Cardiac fibroblast (primary cell): ENCODE results near the gene RAD9A.

ENCODE experiments used
- DNase-seq, 2 donors: peaks; one replicate each; pipeline versions ENCODE4 v3.0.0 to v3.0.0-alpha.2; 2010; ENCODE audit warnings: low read depth in 2 of 2
- H3K4me3 ChIP-seq, 2 donors: replicated peaks in 1 of 2; 1 replicate in 1 of 2; 2 replicates in 1 of 2; pipeline ENCODE4 v1.5.1; 2011; ENCODE audit warnings: low read depth in 2 of 2, low read length in 2 of 2, mild to moderate bottlenecking in 2 of 2, moderate library complexity in 1 of 2
- TF ChIP-seq, protein P1 (sequence below): IDR thresholded peaks from one replicate; pipeline ENCODE4 v1.5.1; 2011; ENCODE audit warnings: low read depth, mild to moderate bottlenecking, low read length, inconsistent platforms

RAD9A gene

DNA sequence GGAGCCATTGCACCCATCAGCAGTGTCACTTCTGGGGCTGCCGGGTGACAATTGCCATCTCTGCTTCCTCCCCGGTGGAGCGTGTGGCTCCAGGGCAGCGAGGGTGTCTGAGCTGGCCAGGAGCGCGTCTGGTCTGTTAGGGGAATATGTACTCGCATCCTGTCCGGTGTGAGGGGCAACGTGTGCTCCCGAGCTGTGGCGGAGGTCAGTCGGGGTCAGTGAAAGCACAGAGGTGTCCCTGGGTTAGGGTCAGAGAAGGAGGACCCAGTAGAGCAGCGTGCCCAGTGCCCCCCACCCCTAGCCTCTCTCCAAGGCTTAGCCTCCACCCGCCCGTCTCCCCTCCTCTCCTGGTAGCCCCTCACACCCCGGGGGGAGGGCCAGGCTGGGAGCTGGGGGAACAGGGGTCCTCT is 19.9 kb upstream of the RAD9A start:
- TF ChIP-seq, protein P1, sequence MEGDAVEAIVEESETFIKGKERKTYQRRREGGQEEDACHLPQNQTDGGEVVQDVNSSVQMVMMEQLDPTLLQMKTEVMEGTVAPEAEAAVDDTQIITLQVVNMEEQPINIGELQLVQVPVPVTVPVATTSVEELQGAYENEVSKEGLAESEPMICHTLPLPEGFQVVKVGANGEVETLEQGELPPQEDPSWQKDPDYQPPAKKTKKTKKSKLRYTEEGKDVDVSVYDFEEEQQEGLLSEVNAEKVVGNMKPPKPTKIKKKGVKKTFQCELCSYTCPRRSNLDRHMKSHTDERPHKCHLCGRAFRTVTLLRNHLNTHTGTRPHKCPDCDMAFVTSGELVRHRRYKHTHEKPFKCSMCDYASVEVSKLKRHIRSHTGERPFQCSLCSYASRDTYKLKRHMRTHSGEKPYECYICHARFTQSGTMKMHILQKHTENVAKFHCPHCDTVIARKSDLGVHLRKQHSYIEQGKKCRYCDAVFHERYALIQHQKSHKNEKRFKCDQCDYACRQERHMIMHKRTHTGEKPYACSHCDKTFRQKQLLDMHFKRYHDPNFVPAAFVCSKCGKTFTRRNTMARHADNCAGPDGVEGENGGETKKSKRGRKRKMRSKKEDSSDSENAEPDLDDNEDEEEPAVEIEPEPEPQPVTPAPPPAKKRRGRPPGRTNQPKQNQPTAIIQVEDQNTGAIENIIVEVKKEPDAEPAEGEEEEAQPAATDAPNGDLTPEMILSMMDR = no peak
- no peak for DNase-seq
- H3K4me3 ChIP-seq = peak overlapping the region; percentile 58 to 69

DNA sequence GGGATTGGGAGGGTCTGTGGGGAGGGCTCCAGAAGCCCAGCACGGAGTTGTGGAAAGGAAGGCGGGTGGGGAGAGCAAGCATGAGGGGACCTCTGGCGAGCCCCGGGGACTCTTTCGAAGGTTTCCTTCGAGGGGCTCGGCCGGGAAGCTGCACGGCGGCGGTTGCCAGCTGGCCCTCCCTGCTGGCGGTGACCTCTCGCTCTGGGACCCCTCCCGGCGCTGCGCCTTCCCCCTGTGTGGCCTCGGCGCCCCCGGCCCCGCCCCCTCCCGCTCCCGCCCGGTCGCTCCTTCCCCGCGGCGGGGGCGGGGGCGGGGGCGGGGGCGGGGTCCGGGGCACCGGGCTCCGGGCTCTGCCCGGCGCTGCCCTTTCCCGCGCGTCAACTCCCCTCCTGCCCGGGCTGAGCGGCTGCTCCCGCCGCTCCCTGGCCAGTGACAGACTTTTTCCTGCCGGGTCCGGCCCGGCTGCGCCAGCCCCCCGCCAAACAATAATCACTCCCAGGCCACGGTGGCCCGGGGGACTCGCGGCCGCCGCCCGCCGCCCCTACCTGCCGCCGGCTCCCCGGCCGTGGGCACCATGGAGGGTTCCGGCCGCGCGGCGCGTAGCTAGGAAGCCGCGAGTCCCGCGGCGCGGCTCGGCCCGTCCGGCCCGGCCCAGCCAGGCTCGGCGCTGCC is 19.3 kb upstream of the RAD9A start:
- TF ChIP-seq, protein P1 = no peak
- peak overlapping the region; percentile 58 to 69 for H3K4me3 ChIP-seq
- DNase-seq = no peak

DNA sequence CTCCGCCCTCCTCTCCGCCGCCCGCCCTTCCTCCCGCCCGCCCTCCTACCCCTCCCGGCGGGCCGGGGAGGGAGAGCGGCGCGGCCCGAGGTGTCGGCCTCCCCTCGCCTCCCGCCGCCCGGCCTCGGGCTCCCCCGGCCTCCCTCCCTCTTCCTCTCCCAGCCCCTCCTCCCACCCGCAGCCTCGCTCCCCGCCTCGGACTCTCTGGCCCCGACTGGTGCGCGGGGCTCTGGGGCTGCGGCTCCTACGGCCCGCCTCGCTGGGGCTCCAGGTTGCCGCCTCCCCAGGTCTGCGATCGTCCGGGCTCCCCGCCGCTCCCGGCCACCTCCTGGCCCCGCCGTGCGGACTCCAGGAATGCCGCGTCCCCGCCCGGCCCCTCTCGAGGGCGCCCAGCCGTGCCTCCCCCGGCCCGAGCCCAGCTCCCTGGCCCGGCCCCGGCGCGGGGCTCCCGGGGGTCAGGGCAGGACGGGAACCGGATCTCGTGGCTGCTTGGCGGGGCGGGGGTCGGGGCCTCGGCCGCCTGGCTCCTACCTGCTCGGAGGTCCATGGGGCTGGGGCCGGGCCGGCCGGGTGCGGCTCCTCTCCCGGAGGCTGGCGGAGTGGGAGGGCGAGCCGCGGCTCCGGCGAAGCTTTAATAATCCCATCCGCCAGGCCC is 18.7 kb upstream of the RAD9A start, which contains the start of gene CLCF1:
Gene CLCF1, minus strand, starts transcription at position 606 of the 655 bp plus-strand sequence. Its CDS starts 59 bp downstream, at position 547.
- TF ChIP-seq, protein P1 = no peak
- peak; percentile 63 to 85 for DNase-seq
- H3K4me3 ChIP-seq = peak within 1 kb of the TSS; percentile 48 to 69

DNA sequence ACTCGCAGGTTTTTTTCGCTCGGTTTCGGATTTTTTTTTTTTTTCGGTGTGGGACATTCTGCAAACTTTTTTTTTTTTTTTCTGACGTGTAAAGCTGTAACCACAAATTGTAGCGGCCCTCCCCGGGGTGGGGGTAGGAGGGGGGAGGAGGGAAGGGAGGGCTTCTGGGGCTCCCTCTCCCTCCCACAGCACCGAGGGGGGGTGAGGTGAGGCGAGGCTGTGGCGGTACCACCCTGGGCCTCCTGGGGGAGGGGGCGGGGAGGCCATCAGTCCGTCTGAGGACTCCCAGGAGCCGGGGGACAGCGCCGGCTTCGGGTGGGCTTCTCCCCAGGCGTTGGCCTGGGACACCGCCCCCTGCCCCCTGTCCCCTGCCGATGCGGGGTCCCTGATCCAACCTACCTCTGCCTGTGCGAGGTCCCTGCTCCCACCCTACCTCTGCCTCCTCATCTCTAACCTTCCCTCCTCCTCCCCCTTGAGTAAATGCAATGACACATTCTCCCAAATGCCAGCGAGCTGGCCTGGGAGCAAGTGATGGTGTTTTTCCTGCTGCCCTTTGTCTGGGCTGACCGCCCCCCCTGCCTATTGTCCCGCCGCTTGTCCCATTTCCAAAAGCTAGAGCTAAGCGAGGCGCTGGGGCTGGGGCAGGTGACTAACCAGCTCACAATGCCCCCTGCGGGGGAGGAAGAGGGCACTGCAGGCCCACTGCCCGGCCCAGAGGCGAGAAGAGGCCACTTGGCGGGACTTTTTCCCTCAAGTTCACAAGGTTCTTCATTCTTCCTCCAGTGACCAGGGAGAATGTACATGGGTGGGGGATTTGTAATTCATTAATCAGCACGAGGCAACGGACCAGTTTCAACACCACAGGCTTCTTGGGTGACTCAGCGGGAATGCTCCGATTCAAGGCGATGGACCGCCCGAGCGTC is 17.9 kb upstream of the RAD9A start:
- DNase-seq = peak; percentile 97 to 98
- H3K4me3 ChIP-seq = peak overlapping the region; percentile 48 to 69
- TF ChIP-seq, protein P1 = peak; percentile 29

DNA sequence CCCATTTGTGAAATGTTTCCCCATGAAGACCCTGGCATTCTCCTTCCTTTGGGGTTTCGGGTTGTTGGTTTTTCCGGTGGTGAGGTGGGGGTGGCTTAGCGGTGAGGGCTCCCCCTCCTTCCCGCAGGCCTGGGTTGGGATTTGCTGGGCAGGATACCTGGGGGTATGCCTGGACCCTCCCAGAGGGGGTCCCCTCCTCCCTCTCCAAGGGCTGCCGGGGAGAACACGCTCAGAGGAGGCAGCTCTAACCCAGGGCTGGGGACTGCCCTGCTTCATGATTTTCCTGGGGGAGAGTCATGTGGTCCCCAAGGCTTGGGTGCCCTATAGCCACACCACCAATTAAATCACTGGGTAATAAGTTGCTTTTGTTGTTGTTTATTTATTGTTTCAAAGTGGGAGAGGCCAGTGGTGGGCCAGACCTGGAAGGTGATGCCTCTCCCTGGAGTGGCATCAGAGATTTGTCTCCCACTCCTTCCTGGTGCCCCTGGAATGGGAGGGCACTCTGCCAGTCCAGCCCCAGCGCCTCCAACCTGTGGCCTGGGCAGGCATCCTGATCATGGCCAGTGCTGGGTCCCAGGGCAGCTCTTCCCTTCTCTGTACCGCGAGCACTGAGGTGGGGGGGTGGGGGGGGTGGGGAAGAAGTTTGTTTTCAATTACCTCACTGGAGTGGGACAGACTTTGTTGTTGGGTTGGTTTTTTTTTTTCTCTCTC is 17.1 kb upstream of the RAD9A start:
- DNase-seq = peak in 1 of 2 donors; percentile 36
- peak overlapping the region; percentile 48 to 69 for H3K4me3 ChIP-seq
- TF ChIP-seq, protein P1 = no peak

DNA sequence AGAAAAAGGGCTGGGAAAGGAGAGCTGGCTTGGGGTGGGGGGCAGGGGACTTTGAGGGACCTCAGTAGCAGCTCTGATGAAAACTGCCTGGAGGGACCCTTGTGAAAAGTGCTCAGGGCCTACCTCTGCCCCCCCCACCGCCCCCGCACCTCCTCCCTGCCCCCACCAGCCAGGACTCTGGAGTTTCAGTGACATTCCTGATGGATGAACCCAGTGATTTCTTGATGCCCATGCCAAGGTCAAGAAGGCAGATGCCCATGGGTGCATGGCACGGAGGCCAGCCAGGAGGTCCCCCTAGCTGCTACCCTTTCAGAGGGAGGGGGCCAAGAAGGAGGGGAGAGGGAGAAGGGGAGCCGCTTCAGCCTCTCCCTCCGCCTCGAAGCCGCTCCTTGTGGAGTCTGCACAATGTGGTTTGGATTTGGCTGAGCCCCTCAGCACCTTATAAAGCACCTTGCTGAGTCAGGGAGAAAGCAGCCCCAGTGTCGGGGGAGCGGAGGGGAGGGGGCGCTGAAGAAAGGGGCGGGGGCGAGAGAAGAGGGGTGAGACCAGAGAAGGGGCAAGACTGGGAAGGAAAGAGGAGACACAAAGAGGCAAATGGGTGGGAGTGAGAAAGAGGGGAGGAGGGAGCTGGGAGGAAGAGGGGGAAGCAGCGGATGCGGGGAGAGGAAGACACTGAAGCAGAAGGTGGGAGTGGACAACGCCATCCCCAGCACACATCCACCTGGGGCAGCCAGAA is 16.3 kb upstream of the RAD9A start:
- TF ChIP-seq, protein P1 = no peak
- no peak for DNase-seq
- H3K4me3 ChIP-seq = no peak overlapping the region
